Uterus (tissue), 4 donors: ENCODE measurements around the gene FAM13C. TPM values are rescaled to one million over a fixed set of nuclear protein-coding genes. Genes with fewer than 3 reads are reported as not detected.

Experiments
- DNase-seq, 2 donors: peaks; one replicate each; pipeline ENCODE4 v3.0.0-alpha.2; 2019 to 2020
- H3K27ac ChIP-seq, 2 donors: fragments of 200-600 bp; sonication (generic); 1 replicate in 1 of 2; 2 replicates in 1 of 2; pipeline ENCODE4 v1.5.1; 2016 to 2018
- H3K27me3 ChIP-seq, 2 donors: fragments of 200-600 bp; sonication (generic); one replicate each; pipeline ENCODE4 v1.5.1; 2018 to 2019; ENCODE audit warnings: control low read depth in 1 of 2
- H3K36me3 ChIP-seq, 2 donors: fragments of 200-600 bp; sonication (generic); one replicate each; pipeline ENCODE4 v1.5.1; 2019; ENCODE audit warnings: control low read depth in 1 of 2
- H3K4me1 ChIP-seq, 2 donors: fragments of 200-600 bp; sonication (generic); one replicate each; pipeline ENCODE4 v1.5.1; 2018 to 2019; ENCODE audit warnings: control low read depth in 1 of 2
- H3K4me3 ChIP-seq, 2 donors: fragments of 200-600 bp; sonication (generic); 1 replicate in 1 of 2; 2 replicates in 1 of 2; pipeline ENCODE4 v1.5.1; 2018 to 2019; ENCODE audit warnings: mild to moderate bottlenecking in 1 of 2
- H3K9me3 ChIP-seq, 2 donors: fragments of 200-600 bp; sonication (generic); one replicate each; pipeline ENCODE4 v1.5.1; 2019; ENCODE audit warnings: control low read depth in 1 of 2
- POLR2A ChIP-seq, 2 donors: fragments of 450-650 bp; IDR thresholded peaks; one replicate each; pipeline ENCODE4 v1.6.1; 2016; ENCODE audit warnings: antibody characterized with exemption in 2 of 2, mild to moderate bottlenecking in 1 of 2, moderate library complexity in 1 of 2
- intact Hi-C: fragments of 100-400 bp; cut with DNase I; formaldehyde crosslinking; loops from one replicate; pipeline ENCODE4 v1.15.1; 2023; ENCODE audit warnings: low total_unique reads
- total RNA-seq, 4 donors: library from RNA; depleted of rRNA in 3 of 4; stranded (reverse); fragments of >200 nt in 3 of 4; gene quantifications; one replicate each; pipeline versions ENCODE4 v1.1.0 to v1.2.4, GENCODE V29; 2014 to 2023
- TF ChIP-seq, protein P1 (sequence below), 4 experiments: fragments of 200-600 bp in 2 of 4; fragments of 450-650 bp in 2 of 4; sonication (generic) in 2 of 4; IDR thresholded peaks; one replicate each; pipeline ENCODE4 v1.5.1; 2016 to 2019; ENCODE audit warnings: antibody characterized with exemption in 4 of 4, mild to moderate bottlenecking in 2 of 4, moderate library complexity in 1 of 4
- donor health status: DM: yes; HTN: yes; CAD: no.

Gene FAM13C
- total RNA-seq, 4 donors from 2014 or later, result 18.7 to 29.2 (median 23.2) TPM

DNA sequence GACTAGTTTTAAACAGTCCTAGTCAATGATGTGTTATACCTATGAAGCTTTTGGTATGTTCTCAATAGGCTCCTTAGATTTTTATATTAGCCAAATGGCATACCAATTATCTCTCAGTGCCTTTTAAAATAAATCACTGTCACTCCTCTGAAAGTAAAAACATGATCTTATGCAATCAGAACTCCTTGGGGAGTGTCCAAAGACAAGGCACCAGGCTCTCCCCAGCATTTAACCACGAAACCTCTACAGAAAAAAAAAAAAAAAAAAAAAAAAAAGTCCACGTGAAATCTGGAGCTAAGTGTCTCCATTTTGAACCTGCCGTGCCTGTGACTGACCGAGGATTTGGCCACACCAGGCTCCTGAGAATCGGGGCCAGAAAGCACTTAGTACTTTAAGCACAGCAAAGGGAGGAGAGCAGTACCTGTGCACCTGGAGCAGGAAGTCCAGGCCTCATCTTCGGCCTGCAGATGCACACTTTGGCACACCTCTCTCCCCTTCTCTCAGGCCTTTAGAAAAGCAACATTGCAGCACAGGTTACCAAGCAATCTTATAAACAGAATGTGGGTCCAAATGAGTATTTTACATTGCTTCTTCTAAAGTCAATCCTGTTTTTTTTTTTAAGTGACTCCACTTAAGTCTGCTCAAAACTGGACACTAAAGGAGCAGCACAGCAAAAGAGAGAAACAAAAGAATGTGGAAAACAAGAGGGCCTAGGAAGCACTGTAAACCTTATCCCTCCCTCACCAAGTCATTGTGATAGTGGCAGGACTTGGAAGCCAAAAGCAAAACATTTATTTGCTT lies 1.5 kb downstream of the FAM13C start:
- no peak overlapping the region for H3K4me3 ChIP-seq

DNA sequence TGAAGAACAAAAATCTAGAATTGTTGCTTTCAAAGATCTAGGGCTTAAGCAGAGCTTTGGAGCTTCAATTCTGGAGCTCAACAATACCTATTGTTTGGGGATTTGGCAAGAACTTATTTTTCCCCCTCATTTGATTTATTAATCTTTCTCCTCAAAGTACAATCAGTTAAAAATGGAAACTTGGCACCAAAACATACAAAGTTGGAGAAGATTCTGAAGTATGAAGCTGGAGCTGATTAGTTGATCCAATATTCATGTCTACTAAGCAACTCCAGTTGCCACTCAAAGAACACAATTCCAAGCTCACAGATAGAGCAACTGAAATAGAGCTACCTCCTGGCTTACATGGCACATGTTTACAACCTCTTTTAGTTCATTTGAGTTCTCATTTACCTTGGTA lies 3.8 kb downstream of the FAM13C start:
- intact Hi-C loops, result no loop called here
- H3K4me3 ChIP-seq, result no peak overlapping the region
- no peaks in the 10 kb centered on the region for H3K4me1 ChIP-seq
- no peak for TF ChIP-seq POLR2A (IDR thresholded peaks at IDR 0.05)
- TF ChIP-seq, protein P1, sequence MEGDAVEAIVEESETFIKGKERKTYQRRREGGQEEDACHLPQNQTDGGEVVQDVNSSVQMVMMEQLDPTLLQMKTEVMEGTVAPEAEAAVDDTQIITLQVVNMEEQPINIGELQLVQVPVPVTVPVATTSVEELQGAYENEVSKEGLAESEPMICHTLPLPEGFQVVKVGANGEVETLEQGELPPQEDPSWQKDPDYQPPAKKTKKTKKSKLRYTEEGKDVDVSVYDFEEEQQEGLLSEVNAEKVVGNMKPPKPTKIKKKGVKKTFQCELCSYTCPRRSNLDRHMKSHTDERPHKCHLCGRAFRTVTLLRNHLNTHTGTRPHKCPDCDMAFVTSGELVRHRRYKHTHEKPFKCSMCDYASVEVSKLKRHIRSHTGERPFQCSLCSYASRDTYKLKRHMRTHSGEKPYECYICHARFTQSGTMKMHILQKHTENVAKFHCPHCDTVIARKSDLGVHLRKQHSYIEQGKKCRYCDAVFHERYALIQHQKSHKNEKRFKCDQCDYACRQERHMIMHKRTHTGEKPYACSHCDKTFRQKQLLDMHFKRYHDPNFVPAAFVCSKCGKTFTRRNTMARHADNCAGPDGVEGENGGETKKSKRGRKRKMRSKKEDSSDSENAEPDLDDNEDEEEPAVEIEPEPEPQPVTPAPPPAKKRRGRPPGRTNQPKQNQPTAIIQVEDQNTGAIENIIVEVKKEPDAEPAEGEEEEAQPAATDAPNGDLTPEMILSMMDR (IDR thresholded peaks at IDR 0.05), result no peak
- H3K9me3 ChIP-seq, result no peaks in the 10 kb centered on the region
- peak overlapping the region in 1 of 2 donors; percentile 80 for H3K27ac ChIP-seq
- no peak for DNase-seq
- H3K36me3 ChIP-seq, result no peaks in the 10 kb centered on the region
- no peaks in the 10 kb centered on the region for H3K27me3 ChIP-seq

More for the DNA sequence above, 1.5 kb downstream of the FAM13C start:
- intact Hi-C loops, result no loop called here
- Histone ChIP-seq H3K27ac (peak overlapping the region; percentile 65 to 80), H3K9me3 (no peaks in the 10 kb centered on the region), H3K36me3 (no peaks in the 10 kb centered on the region), H3K27me3 (no peaks in the 10 kb centered on the region), H3K4me1 (no peaks in the 10 kb centered on the region)
- DNase-seq, result no peak
- TF ChIP-seq POLR2A (IDR thresholded peaks at IDR 0.05), result no peak
- TF ChIP-seq, protein P1 (IDR thresholded peaks at IDR 0.05), result no peak

DNA sequence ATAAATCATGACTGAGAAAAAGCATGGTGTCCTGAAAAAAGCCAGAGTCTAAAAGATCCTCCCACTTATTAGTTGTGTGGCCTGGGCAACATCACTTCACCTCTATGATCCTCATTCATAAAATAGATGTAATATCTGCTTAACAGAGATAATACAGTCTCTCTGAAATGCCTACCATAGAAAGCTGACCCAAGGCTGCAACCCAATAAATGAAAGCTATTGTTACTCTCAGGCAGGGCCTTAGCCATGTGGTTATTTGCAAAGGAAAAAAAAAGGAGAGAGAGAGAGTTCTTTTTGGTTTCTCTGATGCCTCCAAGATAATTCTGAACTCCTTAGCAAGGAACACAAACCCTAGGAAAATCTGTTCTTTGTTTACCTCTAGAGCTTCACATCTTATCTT lies 7.9 kb downstream of the FAM13C start:
- no peaks in the 10 kb centered on the region for H3K36me3 ChIP-seq
- no peaks in the 10 kb centered on the region for H3K27me3 ChIP-seq
- no peaks in the 10 kb centered on the region for H3K9me3 ChIP-seq
- intact Hi-C loops, result no loop called here
- TF ChIP-seq, protein P1 (IDR thresholded peaks at IDR 0.05), result no peak
- TF ChIP-seq POLR2A (IDR thresholded peaks at IDR 0.05), result no peak
- H3K4me1 ChIP-seq, result no peaks in the 10 kb centered on the region
- H3K27ac ChIP-seq, result no peak overlapping the region
- no peak for DNase-seq
- no peak overlapping the region for H3K4me3 ChIP-seq

DNA sequence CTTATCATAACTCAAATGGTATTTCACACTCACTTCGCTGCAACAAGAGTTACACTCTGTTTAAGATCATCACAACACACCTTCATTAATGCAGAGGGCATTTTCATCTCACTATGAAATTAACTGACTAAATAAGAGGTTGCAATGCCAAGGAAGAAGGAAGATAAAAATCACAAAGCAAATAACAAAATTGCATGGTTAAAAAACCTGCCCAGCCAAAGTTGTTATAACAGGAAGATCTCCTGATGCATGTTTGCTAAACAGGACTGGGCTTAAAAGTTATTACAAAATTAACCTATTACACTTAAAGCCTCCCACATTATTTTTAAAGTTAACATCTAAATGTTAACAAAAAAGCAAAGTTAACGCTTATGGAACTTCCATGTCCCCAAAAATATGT lies 11.8 kb downstream of the FAM13C start:
- H3K27ac ChIP-seq, result no peak overlapping the region
- no peak overlapping the region for H3K4me3 ChIP-seq
- no peaks in the 10 kb centered on the region for H3K27me3 ChIP-seq
- no peak for DNase-seq
- H3K36me3 ChIP-seq, result no peaks in the 10 kb centered on the region
- no peaks in the 10 kb centered on the region for H3K9me3 ChIP-seq
- no peaks in the 10 kb centered on the region for H3K4me1 ChIP-seq
- intact Hi-C loops, result no loop called here
- TF ChIP-seq, protein P1 (IDR thresholded peaks at IDR 0.05), result no peak
- no peak for TF ChIP-seq POLR2A (IDR thresholded peaks at IDR 0.05)

DNA sequence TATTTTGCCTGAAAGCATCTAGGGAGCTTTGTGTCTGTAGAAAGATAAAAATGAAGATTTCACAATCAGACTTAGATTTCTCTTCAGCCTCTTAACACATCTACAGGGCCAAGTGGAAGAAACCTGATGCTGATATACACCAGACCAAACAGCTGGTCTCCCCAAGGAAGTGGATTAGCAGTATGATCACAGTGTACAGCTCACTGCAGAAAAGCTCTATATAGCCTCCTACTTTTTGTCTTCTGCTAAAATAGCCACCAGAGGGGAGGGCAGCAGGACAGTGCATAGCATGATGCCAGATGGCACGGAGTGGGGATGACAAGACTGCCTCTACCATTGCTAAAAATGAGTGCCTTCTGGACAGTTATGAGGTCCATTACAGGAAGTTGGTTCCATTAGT lies 16.0 kb downstream of the FAM13C start:
- Histone ChIP-seq H3K4me1 (no peaks in the 10 kb centered on the region), H3K27me3 (no peaks in the 10 kb centered on the region), H3K4me3 (no peak overlapping the region), H3K27ac (no peak overlapping the region), H3K9me3 (no peaks in the 10 kb centered on the region), H3K36me3 (no peaks in the 10 kb centered on the region)
- TF ChIP-seq, protein P1 (IDR thresholded peaks at IDR 0.05), result no peak
- no peak for TF ChIP-seq POLR2A (IDR thresholded peaks at IDR 0.05)
- no peak for DNase-seq
- intact Hi-C loops, result no loop called here
